ENCODE results near the gene CACNA2D4. TPM values are rescaled to one million over a fixed set of nuclear protein-coding genes. Genes with fewer than 3 reads are reported as not detected.

Gene CACNA2D4
- total RNA-seq, 1 experiment from 2014 or later: 1.7 TPM

DNA sequence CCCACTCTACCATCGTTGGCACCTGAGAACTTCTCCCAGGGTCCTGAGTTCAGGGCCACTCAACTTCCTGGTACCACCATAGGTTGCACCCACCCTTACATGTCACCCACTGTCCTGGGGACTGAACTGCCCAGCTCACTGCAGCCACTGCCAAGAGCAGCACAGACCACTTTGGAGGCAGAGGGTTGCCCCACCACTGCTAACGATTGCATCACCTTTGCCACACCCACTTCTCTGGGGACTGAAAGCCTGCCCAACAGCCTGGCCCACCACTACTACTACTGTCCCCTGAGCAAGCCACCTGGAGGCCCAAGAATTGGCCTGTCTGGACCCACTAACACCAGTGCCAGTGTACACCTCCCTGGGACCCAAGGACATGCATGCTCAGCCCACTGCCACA is 27.6 kb downstream of the CACNA2D4 start:
- no peaks in the 10 kb centered on the region for H4K20me1 ChIP-seq (ENCODE audit: insufficient read depth)
- ATAC-seq (no peak), DNase-seq (ENCODE audit: low read depth, low spot score) (no peak)
- H3K4me3 ChIP-seq (replicated peaks in 1 of 2; ENCODE audit: low read depth in 1 of 2, low read length in 2 of 2): no peak overlapping the region
- H3K4me2 ChIP-seq (ENCODE audit: low read length): no peak overlapping the region
- no peaks in the 10 kb centered on the region for H3K27me3 ChIP-seq (ENCODE audit: insufficient read depth, low read length)
- no peak overlapping the region for H2AFZ ChIP-seq (ENCODE audit: low read depth, low read length, poor library complexity, severe bottlenecking)
- TF ChIP-seq ZNF274 (IDR thresholded peaks at IDR 0.05; ENCODE audit: low read depth, low read length): no peak
- no peak for TF ChIP-seq TCF7L2 (IDR thresholded peaks at IDR 0.05; ENCODE audit: borderline replicate concordance, extremely low read depth, insufficient read depth, insufficient read length)
- no peak for TF ChIP-seq JUND (IDR thresholded peaks at IDR 0.05)
- TF ChIP-seq CBX3 (IDR thresholded peaks at IDR 0.05; ENCODE audit: low read depth): no peak
- TF ChIP-seq EGR1 (IDR thresholded peaks at IDR 0.05; ENCODE audit: low read depth): no peak
- TF ChIP-seq, protein P1, sequence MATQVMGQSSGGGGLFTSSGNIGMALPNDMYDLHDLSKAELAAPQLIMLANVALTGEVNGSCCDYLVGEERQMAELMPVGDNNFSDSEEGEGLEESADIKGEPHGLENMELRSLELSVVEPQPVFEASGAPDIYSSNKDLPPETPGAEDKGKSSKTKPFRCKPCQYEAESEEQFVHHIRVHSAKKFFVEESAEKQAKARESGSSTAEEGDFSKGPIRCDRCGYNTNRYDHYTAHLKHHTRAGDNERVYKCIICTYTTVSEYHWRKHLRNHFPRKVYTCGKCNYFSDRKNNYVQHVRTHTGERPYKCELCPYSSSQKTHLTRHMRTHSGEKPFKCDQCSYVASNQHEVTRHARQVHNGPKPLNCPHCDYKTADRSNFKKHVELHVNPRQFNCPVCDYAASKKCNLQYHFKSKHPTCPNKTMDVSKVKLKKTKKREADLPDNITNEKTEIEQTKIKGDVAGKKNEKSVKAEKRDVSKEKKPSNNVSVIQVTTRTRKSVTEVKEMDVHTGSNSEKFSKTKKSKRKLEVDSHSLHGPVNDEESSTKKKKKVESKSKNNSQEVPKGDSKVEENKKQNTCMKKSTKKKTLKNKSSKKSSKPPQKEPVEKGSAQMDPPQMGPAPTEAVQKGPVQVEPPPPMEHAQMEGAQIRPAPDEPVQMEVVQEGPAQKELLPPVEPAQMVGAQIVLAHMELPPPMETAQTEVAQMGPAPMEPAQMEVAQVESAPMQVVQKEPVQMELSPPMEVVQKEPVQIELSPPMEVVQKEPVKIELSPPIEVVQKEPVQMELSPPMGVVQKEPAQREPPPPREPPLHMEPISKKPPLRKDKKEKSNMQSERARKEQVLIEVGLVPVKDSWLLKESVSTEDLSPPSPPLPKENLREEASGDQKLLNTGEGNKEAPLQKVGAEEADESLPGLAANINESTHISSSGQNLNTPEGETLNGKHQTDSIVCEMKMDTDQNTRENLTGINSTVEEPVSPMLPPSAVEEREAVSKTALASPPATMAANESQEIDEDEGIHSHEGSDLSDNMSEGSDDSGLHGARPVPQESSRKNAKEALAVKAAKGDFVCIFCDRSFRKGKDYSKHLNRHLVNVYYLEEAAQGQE (IDR thresholded peaks at IDR 0.05; ENCODE audit: low read depth): no peak
- H3K79me2 ChIP-seq (ENCODE audit: insufficient read depth, low read length): no peaks in the 10 kb centered on the region
- H3K9me3 ChIP-seq (ENCODE audit: control insufficient read depth in 1 of 2, insufficient read depth in 1 of 2, low read depth in 1 of 2, low read length in 2 of 2): peaks cover 0 to 3% of the 10 kb centered on the region in 2 experiments; a peak in 1 of 4 replicates
- no peak overlapping the region for H3K9ac ChIP-seq (ENCODE audit: low read length)
- ChIA-PET RAD21 (ENCODE audit: low non-redundant PET in 1 of 2, low total read pairs in 2 of 2, uncharacterized antibody in 2 of 2, unreplicated experiment in 2 of 2) (no interaction called here), POLR2A (no interaction called here), CTCF (no interaction called here)
- no peak overlapping the region for H3K27ac ChIP-seq (ENCODE audit: low read depth, low read length)
- intact Hi-C loops (cut with micrococcal nuclease): no loop called here
- H3K36me3 ChIP-seq (ENCODE audit: control insufficient read depth in 1 of 2, insufficient read depth in 2 of 2, low read length in 2 of 2): no peaks in the 10 kb centered on the region
- H3K4me1 ChIP-seq (ENCODE audit: control insufficient read depth in 1 of 2, insufficient read depth in 2 of 2, low read length in 2 of 2): no peaks in the 10 kb centered on the region
- BruUV-seq (replicated peaks): no TSS peak
- H3K9me2 ChIP-seq (ENCODE audit: insufficient read depth): no peaks in the 10 kb centered on the region

DNA sequence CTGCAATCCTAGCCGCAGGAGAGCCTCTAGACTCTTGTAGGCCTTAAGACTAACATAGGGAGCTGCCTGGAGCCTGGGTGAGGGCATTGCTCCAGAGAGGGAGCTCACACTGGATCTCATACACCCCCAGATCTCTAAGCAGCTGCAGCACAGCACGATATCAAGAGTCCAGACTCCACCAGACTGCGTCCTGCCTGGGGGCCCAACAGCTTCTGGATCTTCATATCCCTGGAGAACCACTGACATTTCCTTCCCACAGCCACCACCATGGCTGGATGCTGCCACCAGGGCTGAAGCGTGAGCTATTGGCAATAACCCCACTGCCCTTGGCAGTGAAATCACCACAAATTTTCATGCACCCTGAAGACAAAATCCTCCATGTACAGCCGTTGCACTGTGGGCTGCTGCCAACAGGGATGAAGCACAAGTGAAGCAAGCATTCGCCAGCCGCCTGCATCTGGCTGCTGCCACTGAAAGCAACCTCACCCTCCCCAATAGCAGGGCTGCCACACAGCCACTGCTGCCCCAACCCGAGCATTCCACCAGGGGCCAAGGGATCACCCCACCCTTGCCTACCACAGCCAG is 28.2 kb downstream of the CACNA2D4 start:
- no peaks in the 10 kb centered on the region for H3K9me2 ChIP-seq (ENCODE audit: insufficient read depth)
- no peak overlapping the region for H3K27ac ChIP-seq (ENCODE audit: low read depth, low read length)
- H3K4me2 ChIP-seq (ENCODE audit: low read length): no peak overlapping the region
- CTCF ChIA-PET: no interaction called here
- DNase-seq (ENCODE audit: low read depth, low spot score) (no peak), ATAC-seq (no peak)
- H4K20me1 ChIP-seq (ENCODE audit: insufficient read depth): no peaks in the 10 kb centered on the region
- POLR2A ChIA-PET: no interaction called here
- intact Hi-C loops (cut with micrococcal nuclease): no loop called here
- H3K4me3 ChIP-seq (replicated peaks in 1 of 2; ENCODE audit: low read depth in 1 of 2, low read length in 2 of 2): no peak overlapping the region
- RAD21 ChIA-PET (ENCODE audit: low non-redundant PET in 1 of 2, low total read pairs in 2 of 2, uncharacterized antibody in 2 of 2, unreplicated experiment in 2 of 2): no interaction called here
- H3K36me3 ChIP-seq (ENCODE audit: control insufficient read depth in 1 of 2, insufficient read depth in 2 of 2, low read length in 2 of 2): no peaks in the 10 kb centered on the region
- H3K9ac ChIP-seq (ENCODE audit: low read length): no peak overlapping the region
- BruUV-seq (replicated peaks): no TSS peak
- H3K79me2 ChIP-seq (ENCODE audit: insufficient read depth, low read length): no peaks in the 10 kb centered on the region
- no peaks in the 10 kb centered on the region for H3K4me1 ChIP-seq (ENCODE audit: control insufficient read depth in 1 of 2, insufficient read depth in 2 of 2, low read length in 2 of 2)
- H3K9me3 ChIP-seq (ENCODE audit: control insufficient read depth in 1 of 2, insufficient read depth in 1 of 2, low read depth in 1 of 2, low read length in 2 of 2): peaks cover 0 to 3% of the 10 kb centered on the region in 2 experiments; a peak in 1 of 4 replicates
- H2AFZ ChIP-seq (ENCODE audit: low read depth, low read length, poor library complexity, severe bottlenecking): no peak overlapping the region
- no peak for TF ChIP-seq EZH2phosphoT487 (IDR thresholded peaks at IDR 0.05; ENCODE audit: borderline replicate concordance)
- TF ChIP-seq, protein P2, sequence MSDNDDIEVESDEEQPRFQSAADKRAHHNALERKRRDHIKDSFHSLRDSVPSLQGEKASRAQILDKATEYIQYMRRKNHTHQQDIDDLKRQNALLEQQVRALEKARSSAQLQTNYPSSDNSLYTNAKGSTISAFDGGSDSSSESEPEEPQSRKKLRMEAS (IDR thresholded peaks at IDR 0.05): no peak
- TF ChIP-seq EZH2 (IDR thresholded peaks at IDR 0.05): no peak
- no peak for TF ChIP-seq ELF1 (IDR thresholded peaks at IDR 0.05; ENCODE audit: borderline replicate concordance, low read depth)
- TF ChIP-seq, protein P1 (IDR thresholded peaks at IDR 0.05; ENCODE audit: low read depth): no peak
- TF ChIP-seq, protein P3, sequence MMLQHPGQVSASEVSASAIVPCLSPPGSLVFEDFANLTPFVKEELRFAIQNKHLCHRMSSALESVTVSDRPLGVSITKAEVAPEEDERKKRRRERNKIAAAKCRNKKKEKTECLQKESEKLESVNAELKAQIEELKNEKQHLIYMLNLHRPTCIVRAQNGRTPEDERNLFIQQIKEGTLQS (IDR thresholded peaks at IDR 0.05): no peak
- no peaks in the 10 kb centered on the region for H3K27me3 ChIP-seq (ENCODE audit: insufficient read depth, low read length)
